Suprapubic skin (tissue), 4 donors: ENCODE measurements around the gene FBXO8. TPM values are rescaled to one million over a fixed set of nuclear protein-coding genes. Genes with fewer than 3 reads are reported as not detected.

Experiments
- DNase-seq, 2 donors: peaks; one replicate each; pipeline ENCODE4 v3.0.0-alpha.2; 2019; ENCODE audit warnings: low spot score in 2 of 2
- H3K27ac ChIP-seq: fragments of 200-600 bp; sonication (generic); one replicate; pipeline ENCODE4 v1.5.1; 2019
- H3K27me3 ChIP-seq: fragments of 200-600 bp; sonication (generic); one replicate; pipeline ENCODE4 v1.5.1; 2019
- H3K36me3 ChIP-seq: fragments of 200-600 bp; sonication (generic); one replicate; pipeline ENCODE4 v1.5.1; 2019
- H3K4me1 ChIP-seq: fragments of 200-600 bp; sonication (generic); one replicate; pipeline ENCODE4 v1.5.1; 2019
- H3K4me3 ChIP-seq: fragments of 200-600 bp; sonication (generic); one replicate; pipeline ENCODE4 v1.5.1; 2019; ENCODE audit warnings: mild to moderate bottlenecking
- H3K9me3 ChIP-seq: fragments of 200-600 bp; sonication (generic); one replicate; pipeline ENCODE4 v1.5.1; 2019
- EP300 ChIP-seq: sonication (generic); formaldehyde crosslinking; IDR thresholded peaks from one replicate; pipeline ENCODE4 v1.6.1; 2017; ENCODE audit warnings: antibody characterized with exemption
- POLR2A ChIP-seq, 2 donors: fragments of 450-650 bp; IDR thresholded peaks; one replicate each; pipeline ENCODE4 v1.6.1; 2017; ENCODE audit warnings: antibody characterized with exemption in 2 of 2, mild to moderate bottlenecking in 2 of 2, moderate library complexity in 2 of 2
- POLR2AphosphoS5 ChIP-seq, 3 donors: sonication (generic); formaldehyde crosslinking; IDR thresholded peaks; one replicate each; pipeline ENCODE4 v1.6.1; 2017; ENCODE audit warnings: antibody characterized with exemption in 3 of 3
- WGBS: methylation state at CpG from one replicate; pipeline ENCODE4 v1.1.5; 2018; 5-methylcytosine and 5-hydroxymethylcytosine counted together
- total RNA-seq, 4 donors: library from RNA; depleted of rRNA; stranded (reverse); fragments of >200 nt; gene quantifications; one replicate each; pipeline ENCODE4 v1.1.0, GENCODE V29; 2016
- TF ChIP-seq, protein P1 (sequence below), 2 donors: fragments of 200-600 bp in 1 of 2; fragments of 450-650 bp in 1 of 2; sonication (generic) in 1 of 2; IDR thresholded peaks; one replicate each; pipeline ENCODE4 v1.5.1; 2016 to 2019; ENCODE audit warnings: antibody characterized with exemption in 2 of 2, mild to moderate bottlenecking in 1 of 2, moderate library complexity in 1 of 2

Gene FBXO8
- total RNA-seq, 4 donors from 2014 or later = 28.6 to 40.8 (median 38.6) TPM

DNA sequence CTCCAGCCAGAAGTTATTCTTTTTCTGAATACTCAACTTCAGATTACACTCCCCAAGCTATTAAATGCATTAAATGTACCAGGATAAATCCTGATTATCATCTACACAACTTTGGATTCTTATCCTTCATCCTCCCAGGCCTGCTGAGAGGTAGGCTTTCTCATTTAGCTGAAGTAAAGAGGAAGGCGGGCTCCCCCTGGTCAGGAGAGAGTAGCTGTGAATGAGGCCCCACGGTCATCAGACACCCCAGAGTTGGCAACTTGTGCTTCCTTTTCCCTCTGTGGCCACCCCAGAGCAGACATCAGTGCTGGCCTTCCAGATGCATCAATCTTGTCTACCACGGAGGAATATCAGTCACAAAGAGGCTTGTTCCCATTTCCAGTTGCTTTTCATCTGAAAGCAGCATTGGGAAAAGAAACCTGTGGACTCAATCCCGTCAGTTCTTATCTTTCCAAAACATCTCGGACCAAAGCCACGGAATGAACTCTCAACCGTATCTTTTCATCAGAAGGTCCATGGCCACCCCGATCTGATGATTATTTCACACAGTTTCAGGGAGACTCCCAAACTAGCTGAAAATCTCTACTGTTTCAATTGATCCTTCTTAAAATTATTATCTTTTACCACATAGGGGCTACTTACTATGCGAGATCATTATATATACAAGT lies 79.2 kb downstream of the FBXO8 start:
- H3K36me3 ChIP-seq = no peaks in the 10 kb centered on the region
- no peak overlapping the region for H3K4me3 ChIP-seq
- TF ChIP-seq EP300 (no peak), POLR2AphosphoS5 (IDR thresholded peaks at IDR 0.05) (no peak), POLR2A (IDR thresholded peaks at IDR 0.05) (no peak)
- TF ChIP-seq, protein P1, sequence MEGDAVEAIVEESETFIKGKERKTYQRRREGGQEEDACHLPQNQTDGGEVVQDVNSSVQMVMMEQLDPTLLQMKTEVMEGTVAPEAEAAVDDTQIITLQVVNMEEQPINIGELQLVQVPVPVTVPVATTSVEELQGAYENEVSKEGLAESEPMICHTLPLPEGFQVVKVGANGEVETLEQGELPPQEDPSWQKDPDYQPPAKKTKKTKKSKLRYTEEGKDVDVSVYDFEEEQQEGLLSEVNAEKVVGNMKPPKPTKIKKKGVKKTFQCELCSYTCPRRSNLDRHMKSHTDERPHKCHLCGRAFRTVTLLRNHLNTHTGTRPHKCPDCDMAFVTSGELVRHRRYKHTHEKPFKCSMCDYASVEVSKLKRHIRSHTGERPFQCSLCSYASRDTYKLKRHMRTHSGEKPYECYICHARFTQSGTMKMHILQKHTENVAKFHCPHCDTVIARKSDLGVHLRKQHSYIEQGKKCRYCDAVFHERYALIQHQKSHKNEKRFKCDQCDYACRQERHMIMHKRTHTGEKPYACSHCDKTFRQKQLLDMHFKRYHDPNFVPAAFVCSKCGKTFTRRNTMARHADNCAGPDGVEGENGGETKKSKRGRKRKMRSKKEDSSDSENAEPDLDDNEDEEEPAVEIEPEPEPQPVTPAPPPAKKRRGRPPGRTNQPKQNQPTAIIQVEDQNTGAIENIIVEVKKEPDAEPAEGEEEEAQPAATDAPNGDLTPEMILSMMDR (IDR thresholded peaks at IDR 0.05) = no peak
- 83% methylated on average over 9 of the region's 9 CpGs for WGBS
- no peak for DNase-seq
- H3K9me3 ChIP-seq = no peaks in the 10 kb centered on the region
- H3K27ac ChIP-seq = no peak overlapping the region
- peaks cover 59% of the 10 kb centered on the region for H3K27me3 ChIP-seq
- H3K4me1 ChIP-seq = no peaks in the 10 kb centered on the region

DNA sequence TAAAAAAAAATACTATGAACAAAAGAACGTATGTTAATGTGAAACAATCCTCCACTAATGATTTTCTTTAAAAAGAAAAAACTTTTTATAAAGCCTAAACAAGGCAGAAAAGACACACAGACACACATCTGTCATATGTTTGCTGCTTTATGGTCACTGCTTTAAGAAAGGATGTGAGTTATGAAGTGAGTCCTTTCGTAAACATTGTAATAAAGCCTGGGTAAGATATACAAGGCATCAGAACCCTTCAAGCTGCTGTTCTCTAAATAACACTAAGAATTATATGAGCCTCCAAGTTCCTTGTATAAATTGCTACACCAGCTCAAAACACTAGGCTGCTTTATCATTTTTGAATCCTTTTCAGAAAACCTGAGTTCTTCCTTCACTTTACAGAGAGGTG lies 81.6 kb downstream of the FBXO8 start:
- H3K9me3 ChIP-seq = no peaks in the 10 kb centered on the region
- TF ChIP-seq POLR2AphosphoS5 (IDR thresholded peaks at IDR 0.05) = no peak
- no peak for TF ChIP-seq POLR2A (IDR thresholded peaks at IDR 0.05)
- H3K27ac ChIP-seq = no peak overlapping the region
- DNase-seq = no peak
- H3K27me3 ChIP-seq = peaks cover 59% of the 10 kb centered on the region
- H3K36me3 ChIP-seq = no peaks in the 10 kb centered on the region
- H3K4me3 ChIP-seq = no peak overlapping the region
- no peaks in the 10 kb centered on the region for H3K4me1 ChIP-seq
- WGBS = 75% methylated on average over 2 of the region's 2 CpGs

DNA sequence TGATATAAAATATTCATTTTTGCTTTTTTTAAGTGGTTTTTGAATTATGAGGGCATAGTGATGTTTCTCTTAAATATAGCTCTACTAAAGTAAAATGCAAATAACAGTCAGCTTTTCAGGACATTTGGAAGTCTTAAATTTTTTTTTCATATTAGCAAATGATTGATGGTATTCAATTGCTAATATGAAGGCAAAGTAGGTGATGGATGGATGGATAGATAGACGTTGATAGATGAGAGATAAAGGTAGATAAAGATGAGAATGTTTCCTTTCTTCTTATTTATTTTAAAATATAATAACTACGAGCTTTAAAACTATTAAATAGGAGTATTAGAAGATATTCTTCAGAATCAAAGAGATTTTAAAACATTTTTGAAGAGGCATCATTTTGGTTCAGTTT lies 83.7 kb downstream of the FBXO8 start:
- H3K36me3 ChIP-seq = no peaks in the 10 kb centered on the region
- WGBS = 51% methylated on average over 2 of the region's 2 CpGs
- no peak for DNase-seq
- H3K27ac ChIP-seq = no peak overlapping the region
- TF ChIP-seq EP300 (no peak), POLR2A (IDR thresholded peaks at IDR 0.05) (no peak), POLR2AphosphoS5 (IDR thresholded peaks at IDR 0.05) (no peak)
- TF ChIP-seq, protein P1 (IDR thresholded peaks at IDR 0.05) = no peak
- peaks cover 74% of the 10 kb centered on the region for H3K27me3 ChIP-seq
- H3K4me3 ChIP-seq = no peak overlapping the region
- no peaks in the 10 kb centered on the region for H3K4me1 ChIP-seq
- H3K9me3 ChIP-seq = no peaks in the 10 kb centered on the region

DNA sequence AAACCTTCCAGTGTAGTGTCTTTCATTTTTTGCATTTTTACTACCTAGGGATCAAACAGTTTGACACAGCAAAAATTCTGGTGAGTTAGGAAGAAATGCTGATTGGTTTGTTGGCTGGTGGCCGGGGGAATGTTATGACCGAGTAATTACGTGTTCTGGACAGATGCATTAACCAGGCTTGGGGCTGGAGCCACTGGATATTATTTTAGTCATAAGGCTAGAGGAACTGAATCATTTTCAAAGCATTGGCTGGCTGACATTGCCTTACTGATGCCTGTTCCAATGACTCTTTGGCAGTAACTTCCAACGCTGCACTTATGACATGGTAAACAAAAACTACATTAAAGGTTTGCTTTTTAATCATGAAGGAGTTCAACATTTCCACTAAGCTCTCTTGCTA lies 84.6 kb downstream of the FBXO8 start:
- 34% methylated on average over 4 of the region's 4 CpGs for WGBS
- Histone ChIP-seq H3K4me3 (no peak overlapping the region), H3K27me3 (peaks cover 78% of the 10 kb centered on the region), H3K27ac (no peak overlapping the region), H3K36me3 (no peaks in the 10 kb centered on the region), H3K4me1 (no peaks in the 10 kb centered on the region), H3K9me3 (no peaks in the 10 kb centered on the region)
- TF ChIP-seq POLR2AphosphoS5 (IDR thresholded peaks at IDR 0.05) (no peak), POLR2A (IDR thresholded peaks at IDR 0.05) (no peak), EP300 (no peak)
- TF ChIP-seq, protein P1 (IDR thresholded peaks at IDR 0.05) = no peak
- no peak for DNase-seq

DNA sequence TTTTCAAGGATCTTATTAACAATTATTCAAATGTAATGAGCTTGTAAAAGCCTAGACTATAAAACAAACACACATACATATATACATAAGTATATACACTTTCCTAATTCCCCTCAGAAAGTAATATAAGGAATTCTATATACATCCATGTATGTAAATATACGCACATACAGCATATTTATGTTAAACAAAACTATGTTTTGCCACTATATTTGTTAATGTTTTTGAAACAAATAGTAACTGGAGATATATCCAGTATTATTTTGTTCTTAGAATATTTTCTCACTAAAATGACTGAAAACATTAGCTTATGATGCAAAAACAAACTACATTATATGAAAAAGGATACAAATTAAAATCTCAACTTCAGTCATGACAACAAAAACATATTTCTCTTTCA lies 85.1 kb downstream of the FBXO8 start:
- H3K36me3 ChIP-seq = no peaks in the 10 kb centered on the region
- no peaks in the 10 kb centered on the region for H3K4me1 ChIP-seq
- peaks cover 82% of the 10 kb centered on the region for H3K27me3 ChIP-seq
- no peak overlapping the region for H3K4me3 ChIP-seq
- H3K27ac ChIP-seq = no peak overlapping the region
- TF ChIP-seq POLR2AphosphoS5 (IDR thresholded peaks at IDR 0.05) = no peak
- TF ChIP-seq, protein P1 (IDR thresholded peaks at IDR 0.05) = no peak
- 95% methylated on average over 1 of the region's 1 CpG for WGBS
- H3K9me3 ChIP-seq = no peaks in the 10 kb centered on the region
- DNase-seq = no peak
